ENCODE results near the gene AGER. TPM values are rescaled to one million over a fixed set of nuclear protein-coding genes. Genes with fewer than 3 reads are reported as not detected.

Gene AGER
- total RNA-seq, 1 experiment from 2014 or later, result 14.3 TPM

- H3K4me1 Mint-ChIP-seq, result peaks cover 11 to 13% of the 10 kb centered on the region in 2 experiments
- H3K4me1 ChIP-seq (ENCODE audit: insufficient read depth, low read length), result no peaks in the 10 kb centered on the region
- H2BK120ac ChIP-seq (ENCODE audit: low read depth, low read length, poor library complexity, severe bottlenecking), result no peak overlapping the region
- H4K5ac ChIP-seq (ENCODE audit: insufficient read length, low read depth, low read length), result no peak overlapping the region
- H4K8ac ChIP-seq (replicated peaks; ENCODE audit: insufficient read length, low read depth, low read length), result no peak overlapping the region
- H3K4ac ChIP-seq (ENCODE audit: low read depth, low read length), result no peak overlapping the region
- H4K91ac ChIP-seq (ENCODE audit: insufficient read length, low read depth, low read length), result no peak overlapping the region
- no peaks in the 10 kb centered on the region; the same call in 1 of the 2 replicates for H3K79me2 ChIP-seq (ENCODE audit: insufficient read depth, low read length)
- H2BK12ac ChIP-seq (ENCODE audit: insufficient read length, low read depth, low read length), result no peak overlapping the region
- no peaks in the 10 kb centered on the region for H4K20me1 ChIP-seq (ENCODE audit: control insufficient read depth, insufficient read depth, insufficient read length)
- no peak overlapping the region for H3K27ac Mint-ChIP-seq
- no peaks in the 10 kb centered on the region for H3K27me3 ChIP-seq (ENCODE audit: insufficient read depth, low read length)
- H2AK5ac ChIP-seq (ENCODE audit: insufficient read length, low read length), result no peak overlapping the region
- peaks cover 29 to 58% (median 38%) of the 10 kb centered on the region in 3 experiments for H3K36me3 Mint-ChIP-seq (ENCODE audit: insufficient read depth in 1 of 3, low read depth in 3 of 3)
- H3K14ac ChIP-seq (ENCODE audit: insufficient read depth, low read length), result no peak overlapping the region
- DNase-seq, result no peak
- H3K23ac ChIP-seq (ENCODE audit: insufficient read length, low read depth, low read length), result no peak overlapping the region
- no peak overlapping the region for H2BK15ac ChIP-seq (ENCODE audit: low read depth, low read length)
- H3K9me3 Mint-ChIP-seq, result no peaks in the 10 kb centered on the region
- H3K9me3 ChIP-seq (ENCODE audit: control insufficient read depth, low read depth, low read length), result no peaks in the 10 kb centered on the region
- H2BK5ac ChIP-seq (ENCODE audit: insufficient read length, low read length), result no peak overlapping the region
- no peak overlapping the region for H3K18ac ChIP-seq (ENCODE audit: insufficient read length, low read depth, low read length)
- no peak overlapping the region for H3K9ac ChIP-seq (ENCODE audit: extremely low read depth, insufficient read length, low read length)
- no peak overlapping the region for H3K56ac ChIP-seq (ENCODE audit: insufficient read length, low read depth, low read length)
- TF ChIP-seq, protein P1, sequence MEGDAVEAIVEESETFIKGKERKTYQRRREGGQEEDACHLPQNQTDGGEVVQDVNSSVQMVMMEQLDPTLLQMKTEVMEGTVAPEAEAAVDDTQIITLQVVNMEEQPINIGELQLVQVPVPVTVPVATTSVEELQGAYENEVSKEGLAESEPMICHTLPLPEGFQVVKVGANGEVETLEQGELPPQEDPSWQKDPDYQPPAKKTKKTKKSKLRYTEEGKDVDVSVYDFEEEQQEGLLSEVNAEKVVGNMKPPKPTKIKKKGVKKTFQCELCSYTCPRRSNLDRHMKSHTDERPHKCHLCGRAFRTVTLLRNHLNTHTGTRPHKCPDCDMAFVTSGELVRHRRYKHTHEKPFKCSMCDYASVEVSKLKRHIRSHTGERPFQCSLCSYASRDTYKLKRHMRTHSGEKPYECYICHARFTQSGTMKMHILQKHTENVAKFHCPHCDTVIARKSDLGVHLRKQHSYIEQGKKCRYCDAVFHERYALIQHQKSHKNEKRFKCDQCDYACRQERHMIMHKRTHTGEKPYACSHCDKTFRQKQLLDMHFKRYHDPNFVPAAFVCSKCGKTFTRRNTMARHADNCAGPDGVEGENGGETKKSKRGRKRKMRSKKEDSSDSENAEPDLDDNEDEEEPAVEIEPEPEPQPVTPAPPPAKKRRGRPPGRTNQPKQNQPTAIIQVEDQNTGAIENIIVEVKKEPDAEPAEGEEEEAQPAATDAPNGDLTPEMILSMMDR (conservative IDR thresholded peaks at IDR 0.05), result no peak
- H3K79me1 ChIP-seq (ENCODE audit: insufficient read depth, low read depth, low read length, poor library complexity, severe bottlenecking), result no peaks in the 10 kb centered on the region
- H3K23me2 ChIP-seq (ENCODE audit: insufficient read length, low read depth, low read length, poor library complexity, severe bottlenecking), result peaks cover 15% of the 10 kb centered on the region
- no peak overlapping the region for H3K27ac ChIP-seq (ENCODE audit: insufficient read length, low read depth, low read length)
- H3K4me3 Mint-ChIP-seq, result no peak overlapping the region
- no peak overlapping the region for H3T11ph ChIP-seq (ENCODE audit: low read length)
- H2AFZ ChIP-seq (ENCODE audit: low read length), result no peak overlapping the region
- H3K27me3 Mint-ChIP-seq (ENCODE audit: low read depth), result no peaks in the 10 kb centered on the region
- no peak overlapping the region for H3K4me2 ChIP-seq (ENCODE audit: insufficient read depth, insufficient read length, low read length)
- no peak overlapping the region for H2BK20ac ChIP-seq (ENCODE audit: low read depth, low read length, poor library complexity, severe bottlenecking)
These were observed 26.0 kb downstream of the AGER start for GRCh38 chr6:32158052-32158451.
